Measurements from ENCODE around the gene DUSP8.

The DUSP8 gene

GRCh38 chr11:1519028-1520010 lies 52.8 kb downstream of the DUSP8 start:
- no peak overlapping the region for H3K4me3 ChIP-seq
- DNase-seq (ENCODE audit: low spot score) = no peak
- no peak overlapping the region for H3K27ac ChIP-seq
- TF ChIP-seq, protein P1, sequence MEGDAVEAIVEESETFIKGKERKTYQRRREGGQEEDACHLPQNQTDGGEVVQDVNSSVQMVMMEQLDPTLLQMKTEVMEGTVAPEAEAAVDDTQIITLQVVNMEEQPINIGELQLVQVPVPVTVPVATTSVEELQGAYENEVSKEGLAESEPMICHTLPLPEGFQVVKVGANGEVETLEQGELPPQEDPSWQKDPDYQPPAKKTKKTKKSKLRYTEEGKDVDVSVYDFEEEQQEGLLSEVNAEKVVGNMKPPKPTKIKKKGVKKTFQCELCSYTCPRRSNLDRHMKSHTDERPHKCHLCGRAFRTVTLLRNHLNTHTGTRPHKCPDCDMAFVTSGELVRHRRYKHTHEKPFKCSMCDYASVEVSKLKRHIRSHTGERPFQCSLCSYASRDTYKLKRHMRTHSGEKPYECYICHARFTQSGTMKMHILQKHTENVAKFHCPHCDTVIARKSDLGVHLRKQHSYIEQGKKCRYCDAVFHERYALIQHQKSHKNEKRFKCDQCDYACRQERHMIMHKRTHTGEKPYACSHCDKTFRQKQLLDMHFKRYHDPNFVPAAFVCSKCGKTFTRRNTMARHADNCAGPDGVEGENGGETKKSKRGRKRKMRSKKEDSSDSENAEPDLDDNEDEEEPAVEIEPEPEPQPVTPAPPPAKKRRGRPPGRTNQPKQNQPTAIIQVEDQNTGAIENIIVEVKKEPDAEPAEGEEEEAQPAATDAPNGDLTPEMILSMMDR (IDR thresholded peaks at IDR 0.05) = no peak

- DNase-seq (ENCODE audit: low spot score) = no peak
- TF ChIP-seq, protein P1 (IDR thresholded peaks at IDR 0.05) = no peak
- H3K4me3 ChIP-seq = no peak overlapping the region
- no peak overlapping the region for H3K27ac ChIP-seq
Measured at GRCh38 chr11:1518301-1518700, 53.8 kb downstream of the DUSP8 start.

DNA sequence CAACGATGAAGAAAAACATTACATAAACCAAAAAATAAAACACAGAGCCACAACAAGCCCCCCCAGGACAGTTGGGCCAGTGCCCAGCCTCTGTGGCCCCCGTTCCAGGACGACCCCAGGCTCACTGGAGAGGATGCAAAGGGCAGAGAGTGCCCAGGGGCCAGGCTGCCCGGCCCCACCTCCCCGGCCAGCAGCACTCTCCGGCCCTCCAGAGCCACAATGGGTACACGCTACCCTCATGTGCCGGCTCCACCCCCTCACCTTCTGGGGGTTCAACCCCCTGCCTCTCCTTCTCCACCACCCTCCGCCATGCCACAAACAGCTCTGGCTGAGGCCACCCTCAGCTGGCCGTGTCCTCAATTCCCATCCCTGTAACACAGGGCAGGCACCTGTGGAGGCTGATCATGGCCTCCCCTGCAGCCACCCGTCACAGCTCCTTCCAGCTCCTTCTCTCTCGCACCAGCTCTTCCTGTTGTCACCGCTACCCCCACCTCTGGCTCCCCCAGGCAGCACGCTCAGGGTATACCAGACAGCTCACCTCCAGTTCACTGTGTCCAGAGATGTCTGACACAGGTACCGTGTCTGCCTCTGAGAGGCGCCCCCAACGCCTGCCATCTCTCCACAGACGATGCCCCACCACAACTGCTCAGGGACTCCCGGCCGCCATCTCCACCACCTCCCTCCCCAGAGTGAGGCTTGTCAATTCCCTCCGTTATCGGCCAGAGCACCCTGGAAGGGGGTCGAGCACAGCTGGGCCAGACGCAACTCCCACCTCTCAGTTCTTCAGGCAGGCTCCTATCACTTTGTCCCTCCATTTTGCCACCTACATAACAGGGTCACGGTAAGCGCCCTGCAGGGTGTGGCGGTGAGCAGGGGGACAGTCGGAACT lies 54.7 kb downstream of the DUSP8 start:
- Histone ChIP-seq H3K27ac (no peak overlapping the region), H3K4me3 (no peak overlapping the region)
- no peak for DNase-seq (ENCODE audit: low spot score)
- TF ChIP-seq, protein P1 (IDR thresholded peaks at IDR 0.05) = no peak

- H3K27ac ChIP-seq = no peak overlapping the region
- TF ChIP-seq, protein P1 (IDR thresholded peaks at IDR 0.05) = no peak
- H3K4me3 ChIP-seq = no peak overlapping the region
- DNase-seq (ENCODE audit: low spot score) = no peak
Measured at GRCh38 chr11:1516273-1517067, 55.6 kb downstream of the DUSP8 start.

- TF ChIP-seq, protein P1 (IDR thresholded peaks at IDR 0.05) = peak; percentile 96
- peak overlapping the region; percentile 62 for H3K4me3 ChIP-seq
- DNase-seq (ENCODE audit: low spot score) = no peak
- no peak overlapping the region for H3K27ac ChIP-seq
Measured at GRCh38 chr11:1515082-1516060, 56.7 kb downstream of the DUSP8 start.

All from coronary artery (tissue), 2 donors.